ENCODE results near the gene KLF8.

Gene KLF8

DNA sequence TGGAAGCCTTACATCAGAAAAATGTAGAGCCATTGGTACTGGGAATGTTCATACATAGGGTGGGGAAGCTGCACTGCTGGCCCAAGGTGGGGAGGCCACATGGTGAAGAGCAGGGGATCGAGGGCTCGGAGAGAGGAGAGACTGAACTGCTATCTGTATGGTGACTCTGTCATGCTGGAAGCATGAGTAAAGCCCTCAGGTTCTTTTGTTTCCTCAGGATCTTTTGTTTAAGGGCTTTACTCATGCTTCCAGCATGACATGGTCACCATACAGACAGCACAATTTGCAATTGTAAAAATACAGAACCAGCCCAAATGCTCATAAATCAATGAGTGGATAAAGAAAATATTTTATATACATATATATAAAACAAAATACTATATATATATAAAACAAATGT, 78.4 kb downstream of the KLF8 start:
- DNase-seq, result no peak

DNA sequence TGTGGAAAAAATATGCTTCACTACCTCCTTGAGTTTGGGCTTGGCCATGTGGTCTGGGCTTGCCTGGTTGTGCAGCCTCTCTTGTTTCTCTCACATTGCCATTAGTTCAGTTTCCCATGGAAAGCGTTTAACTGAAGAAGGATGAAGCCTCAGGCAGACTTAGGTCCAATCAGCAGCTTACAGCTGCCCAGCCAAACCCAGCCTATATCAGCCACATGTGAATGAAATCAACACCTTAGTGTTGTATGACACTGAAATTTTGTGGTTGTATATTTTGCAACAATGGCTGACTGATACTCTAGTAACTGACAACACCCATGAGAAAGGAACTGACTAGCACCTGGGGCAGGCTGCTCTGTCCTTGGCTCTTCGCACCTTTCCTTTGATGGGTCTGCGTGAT, 81.2 kb downstream of the KLF8 start:
- no peak for DNase-seq

DNA sequence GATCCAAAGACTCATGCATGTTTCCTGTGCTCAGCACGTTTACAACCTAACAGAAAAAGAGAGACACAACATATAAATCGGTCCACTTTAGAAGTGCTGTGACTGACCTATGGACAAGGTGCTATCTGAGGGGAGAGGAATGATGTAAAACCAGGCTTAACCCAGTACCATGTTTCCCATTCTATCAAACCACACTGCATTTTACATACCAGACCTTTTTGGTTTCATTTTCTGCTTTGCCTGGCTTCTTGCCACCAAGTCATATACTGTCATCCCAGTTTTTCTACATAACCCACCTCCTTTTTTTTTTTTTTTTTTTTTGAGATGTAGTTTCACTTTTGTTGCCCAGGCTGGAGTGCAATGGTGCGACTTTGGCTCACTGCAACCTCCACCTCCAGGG, 82.2 kb downstream of the KLF8 start:
- no peak for DNase-seq

DNA sequence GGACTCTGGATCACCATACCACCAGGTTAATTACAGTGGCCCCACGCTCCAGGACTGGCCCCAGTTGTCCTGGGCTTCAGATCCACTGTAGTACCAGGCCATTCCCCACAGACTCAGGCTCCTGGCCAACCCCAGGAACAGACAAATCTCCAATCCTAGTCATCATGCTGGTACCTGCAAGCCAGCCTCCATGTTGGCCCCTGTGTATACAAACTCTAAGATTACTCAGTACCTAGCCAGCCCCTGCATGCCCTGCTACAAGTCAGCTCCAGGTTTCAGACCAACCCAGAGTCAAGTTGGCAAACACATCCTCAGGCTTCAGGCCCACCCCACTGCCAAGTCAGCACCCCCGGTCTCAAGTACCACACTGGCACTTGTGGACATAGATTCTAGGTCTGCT, 85.9 kb downstream of the KLF8 start:
- DNase-seq, result no peak

DNA sequence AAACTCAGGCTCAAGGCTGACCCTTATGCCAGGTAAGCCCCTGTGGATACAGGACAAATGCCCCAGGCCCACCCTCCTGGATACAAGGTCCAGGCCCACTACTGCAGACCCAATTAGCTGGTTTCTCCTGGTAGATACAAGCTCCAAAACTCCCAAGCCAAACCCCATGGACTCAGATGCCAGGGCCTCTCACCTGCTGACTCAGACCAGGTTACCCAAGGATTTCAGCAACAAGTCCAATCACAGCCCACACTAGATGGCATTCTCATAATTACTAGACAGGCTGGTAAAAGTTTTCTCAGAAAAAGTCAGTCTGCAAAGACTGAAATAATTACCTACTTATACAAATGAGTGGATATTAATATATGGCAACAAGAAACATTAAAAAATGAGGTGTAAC, 87.0 kb downstream of the KLF8 start:
- no peak for DNase-seq

Data from NCI-H526 (cell line).